Stimulated activated CD8-positive, alpha-beta memory T cell treated with anti-CD3 and anti-CD28 coated beads, Interleukin-12 subunit alpha, Interleukin-12 subunit beta, amount 100 ng/mL, for 1 hour (primary cell): ENCODE measurements around the gene MPZL1.
A peak's percentile ranks its signal among the peaks of the same experiment; 100 is the strongest.
"Not testable (repeated sequence)": the region's sequence is repeated elsewhere in the genome, so short reads cannot be mapped to it uniquely, and the experiment has no call there.

ENCODE experiments used
- DNase-seq: peaks from one replicate; pipeline ENCODE4 v3.0.0-alpha.2; 2020; ENCODE audit warnings: low read depth

The MPZL1 gene

GRCh38 chr1:167781558-167781957, 59.8 kb downstream of the MPZL1 start:
- DNase-seq, result no peak

- no peak for DNase-seq
These were observed 61.2 kb downstream of the MPZL1 start for GRCh38 chr1:167782946-167783345.

- no peak for DNase-seq
These were observed 63.2 kb downstream of the MPZL1 start for GRCh38 chr1:167784876-167785550.

DNA sequence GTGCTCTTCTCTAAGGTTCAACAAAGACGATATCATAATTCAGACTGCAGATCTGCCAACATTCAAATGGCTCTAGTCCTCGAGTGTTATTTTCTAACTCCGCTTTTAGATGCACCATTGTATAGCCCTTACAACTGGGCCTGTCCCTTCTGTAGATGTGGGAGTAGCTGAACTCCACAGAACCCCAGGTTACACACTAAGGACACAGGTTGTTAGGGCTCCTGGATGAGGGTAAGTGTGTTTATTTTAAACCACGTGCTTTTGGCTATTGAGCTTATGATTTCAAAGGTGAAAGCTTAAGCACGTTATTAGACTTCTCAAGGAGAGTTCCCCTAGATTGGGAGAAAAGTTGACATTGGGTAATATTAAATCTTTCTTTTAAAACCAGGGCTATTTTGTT, 64.7 kb downstream of the MPZL1 start:
- DNase-seq, result no peak

GRCh38 chr1:167789501-167789900, 67.7 kb downstream of the MPZL1 start:
- no peak for DNase-seq

- DNase-seq, result no peak
These were observed 68.3 kb downstream of the MPZL1 start for GRCh38 chr1:167790117-167790516.

DNA sequence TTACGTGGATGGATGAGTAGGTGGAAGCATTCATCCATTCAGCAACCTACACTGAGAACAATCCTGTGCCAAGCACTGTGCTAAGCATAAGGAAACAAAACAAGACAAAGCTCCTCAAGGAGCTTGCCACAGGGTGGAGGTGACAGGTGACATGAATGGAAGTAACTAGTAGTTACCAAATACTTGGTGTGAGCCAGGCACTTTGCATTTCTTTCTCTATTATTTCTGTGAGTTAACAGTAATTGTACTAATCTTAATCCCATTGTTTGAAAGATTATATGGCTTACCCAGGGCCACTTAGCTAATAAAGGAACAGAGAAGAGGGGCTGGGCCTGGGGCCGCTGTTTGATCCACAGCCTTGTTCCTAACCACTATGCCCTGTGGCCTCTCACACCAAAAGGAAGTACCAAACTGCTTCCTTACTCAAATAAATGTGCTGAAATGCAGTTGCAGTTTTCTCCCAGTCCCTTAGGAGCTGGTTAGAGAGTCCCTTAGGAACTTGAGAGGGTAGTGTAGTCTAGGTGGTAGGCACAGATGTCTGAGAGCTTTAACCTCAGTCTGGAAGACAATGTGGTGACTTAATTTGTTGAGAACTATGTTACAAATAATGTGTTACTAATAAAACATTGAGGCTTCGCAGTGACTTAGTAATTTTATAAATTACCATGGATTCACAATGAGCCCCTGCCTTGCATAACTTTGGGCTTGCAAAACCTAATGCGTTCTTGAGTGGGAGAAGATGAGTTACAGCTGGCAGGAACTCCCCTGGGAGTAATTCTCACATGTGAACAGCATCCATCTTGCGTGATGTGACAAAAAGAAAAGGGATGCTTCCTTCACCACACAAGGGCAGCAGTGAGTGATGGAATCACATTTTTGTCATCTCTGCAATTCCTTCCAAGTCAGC, 69.8 kb downstream of the MPZL1 start:
- DNase-seq, result no peak

DNA sequence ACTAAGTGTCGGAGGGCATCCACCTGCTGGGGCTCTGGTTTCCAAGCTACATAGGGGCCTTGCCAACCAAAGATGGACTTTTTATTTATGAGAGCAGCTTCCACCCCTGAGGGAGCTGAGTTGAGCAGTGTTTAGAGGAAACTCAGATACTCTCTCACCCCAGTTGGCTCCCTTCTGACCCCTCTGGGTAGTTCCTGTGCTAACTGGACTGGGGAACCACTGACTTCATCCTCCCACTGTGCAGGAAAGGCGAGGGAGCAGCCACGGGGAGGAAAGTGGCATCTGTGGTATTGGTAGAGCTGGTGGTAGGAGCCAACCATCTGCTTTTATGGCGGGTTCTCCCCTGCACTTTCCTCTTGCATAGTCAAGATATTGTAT, 70.4 kb downstream of the MPZL1 start:
- DNase-seq, result no peak

DNA sequence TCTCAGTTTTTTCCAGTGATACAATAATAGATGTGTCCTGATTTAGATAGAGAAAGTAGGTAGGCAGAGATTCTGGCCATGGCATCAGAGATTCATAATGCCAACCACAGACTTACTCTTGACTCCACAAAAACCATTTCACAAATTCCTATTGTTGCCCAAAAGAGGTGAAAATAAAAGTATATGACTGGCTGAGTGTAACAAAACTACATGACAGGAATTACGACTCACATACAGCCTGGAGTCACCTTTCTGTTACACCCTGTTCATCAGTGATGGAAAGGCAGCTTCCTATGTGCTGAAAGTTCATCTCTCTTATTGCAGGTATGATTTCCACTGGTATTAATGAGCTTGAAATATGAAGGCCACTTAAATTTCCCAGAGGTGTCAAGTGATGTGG, 72.3 kb downstream of the MPZL1 start:
- DNase-seq, result no peak

- DNase-seq, result no peak
These were observed 74.3 kb downstream of the MPZL1 start for GRCh38 chr1:167795810-167796740.

GRCh38 chr1:167797015-167797414, 75.2 kb downstream of the MPZL1 start:
- DNase-seq, result no peak

DNA sequence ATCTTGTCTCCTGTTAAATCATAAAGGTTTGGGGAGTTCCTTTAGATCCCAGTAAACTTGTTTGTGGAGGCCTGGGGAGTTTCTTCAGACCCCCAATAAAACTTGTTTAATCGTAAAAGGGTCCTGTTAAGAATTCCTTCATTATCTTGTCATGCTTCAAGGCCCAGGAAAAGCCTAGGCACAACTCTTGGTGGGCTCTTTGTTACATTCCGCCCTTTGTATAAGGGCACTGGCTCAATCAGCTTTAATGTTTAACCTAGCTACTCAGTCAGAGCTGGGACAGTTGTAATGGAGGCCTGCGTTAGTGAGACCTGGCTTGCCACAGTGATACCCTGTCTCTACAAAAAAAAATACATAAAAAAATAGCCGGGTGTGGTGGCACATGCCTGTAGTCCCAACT, 77.2 kb downstream of the MPZL1 start:
- no peak for DNase-seq

DNA sequence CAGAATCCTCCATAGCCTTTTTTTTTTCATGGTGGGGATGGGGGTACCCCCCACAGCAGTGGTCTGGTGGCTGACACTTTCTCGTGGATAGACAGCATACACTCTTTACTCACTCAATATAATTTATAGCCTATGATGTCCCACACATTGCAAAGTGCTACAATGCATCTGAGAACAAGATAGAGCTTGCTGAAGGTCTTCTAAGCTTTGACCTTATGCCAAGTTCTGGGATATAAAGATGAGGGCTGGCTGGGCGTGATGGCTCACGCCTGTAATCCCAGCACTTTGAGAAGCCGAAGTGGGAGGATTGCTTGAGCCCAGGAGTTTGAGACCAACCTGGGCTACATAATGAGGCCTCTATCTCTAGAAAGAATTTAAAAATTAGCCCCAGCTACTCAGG, 78.0 kb downstream of the MPZL1 start:
- DNase-seq, result no peak

DNA sequence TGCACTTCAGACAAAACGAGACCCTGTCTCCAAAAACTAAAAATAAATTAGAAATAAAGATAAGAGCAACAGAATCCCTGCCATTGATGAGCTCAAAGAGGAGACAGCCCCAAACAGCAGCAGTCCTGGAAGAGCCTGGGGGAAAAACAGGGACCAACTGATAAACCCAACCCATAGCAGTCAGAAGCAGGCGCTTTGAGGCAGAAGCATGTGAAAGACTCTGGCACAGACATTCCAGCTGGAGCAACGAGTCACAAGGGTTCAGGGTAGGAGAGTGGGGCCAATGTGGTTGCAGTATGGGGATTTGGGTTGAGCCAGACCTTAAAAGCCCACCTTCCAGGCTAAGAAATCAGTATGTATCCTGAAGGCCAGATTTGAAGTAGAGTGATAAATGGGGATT, 78.5 kb downstream of the MPZL1 start:
- no peak for DNase-seq

- no peak for DNase-seq
These were observed 80.5 kb downstream of the MPZL1 start for GRCh38 chr1:167802235-167802634.

DNA sequence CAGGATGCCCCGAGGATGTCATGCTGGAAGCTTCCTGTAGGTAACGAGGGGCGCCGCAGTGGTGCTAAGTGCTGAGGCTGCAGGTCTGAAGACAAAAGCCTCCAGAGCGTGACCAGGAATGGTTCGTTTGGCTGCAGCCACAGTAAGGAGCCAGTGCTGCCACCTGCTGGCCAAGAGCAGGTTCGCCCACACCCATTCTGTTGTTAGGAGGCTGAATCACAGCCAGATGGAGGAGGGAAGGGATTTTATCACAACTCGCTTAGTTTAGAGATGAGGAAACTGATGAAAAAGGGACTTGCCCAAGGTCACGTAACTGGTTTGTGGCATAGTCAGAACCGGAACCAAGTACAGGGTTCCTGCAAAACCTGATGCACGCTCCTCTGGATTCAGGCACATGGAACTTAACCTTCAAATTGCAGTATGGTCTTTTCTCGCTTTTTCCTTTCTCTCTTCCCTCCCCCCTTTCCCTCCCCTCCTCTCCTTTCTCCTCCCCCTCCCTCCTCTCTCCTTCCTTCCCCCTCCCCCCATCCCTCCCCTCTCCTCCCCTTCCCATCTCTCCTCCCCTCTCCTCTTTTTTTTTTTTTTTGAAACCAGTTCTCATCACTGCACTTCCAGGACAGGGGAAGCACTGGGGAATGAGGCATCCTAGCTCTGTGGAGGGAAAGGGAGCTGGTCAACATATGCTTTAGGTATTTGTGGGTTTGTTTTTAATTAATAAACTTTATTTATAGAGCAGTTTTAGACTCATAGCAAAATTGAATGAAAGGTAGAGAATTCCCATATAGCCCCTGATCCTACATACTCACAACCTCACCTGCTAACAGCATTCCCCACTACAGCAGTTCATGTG, 81.8 kb downstream of the MPZL1 start:
- peak; percentile 74 for DNase-seq

DNA sequence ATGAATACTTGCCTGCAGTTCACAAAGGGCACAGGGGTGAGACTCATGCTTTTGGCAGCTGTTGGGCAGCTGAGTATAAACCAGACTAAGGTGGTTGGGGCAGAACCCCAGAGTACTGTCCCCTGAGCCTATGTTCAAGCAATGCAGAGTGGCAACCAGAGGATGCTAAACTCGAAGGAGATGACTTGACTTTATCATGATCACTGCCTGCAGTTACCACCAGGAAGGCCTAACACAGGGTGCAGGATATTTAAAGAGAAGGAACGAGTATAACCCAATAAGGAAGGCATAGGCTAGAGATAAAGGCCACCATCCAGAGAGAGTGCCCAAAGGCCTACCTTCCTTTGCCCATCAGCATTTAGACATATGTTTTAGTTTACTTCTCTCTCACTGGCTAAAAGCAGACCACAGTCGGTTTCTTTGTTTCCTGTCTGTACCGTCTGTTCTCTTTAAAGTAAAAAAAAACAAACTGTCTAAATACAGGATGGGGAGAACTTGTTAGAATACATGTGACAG, 83.3 kb downstream of the MPZL1 start:
- DNase-seq, result no peak

DNA sequence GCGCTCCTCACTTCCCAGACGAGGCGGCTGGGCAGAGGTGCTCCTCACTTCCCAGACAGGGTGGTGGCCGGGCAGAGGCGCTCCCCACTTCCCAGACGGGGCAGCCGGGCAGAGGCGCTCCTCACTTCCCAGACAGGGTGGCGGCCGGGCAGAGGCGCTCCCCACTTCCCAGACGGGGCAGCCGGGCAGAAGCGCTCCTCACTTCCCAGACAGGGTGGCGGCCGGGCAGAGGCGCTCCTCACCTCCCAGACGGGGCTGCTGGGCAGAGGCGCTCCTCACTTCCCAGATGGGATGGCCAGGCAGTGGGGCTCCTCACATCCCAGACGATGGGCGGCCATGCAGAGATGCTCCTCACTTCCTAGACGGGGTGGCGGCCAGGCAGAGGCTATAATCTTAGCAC, 84.5 kb downstream of the MPZL1 start:
- DNase-seq, result not testable (repeated sequence)

DNA sequence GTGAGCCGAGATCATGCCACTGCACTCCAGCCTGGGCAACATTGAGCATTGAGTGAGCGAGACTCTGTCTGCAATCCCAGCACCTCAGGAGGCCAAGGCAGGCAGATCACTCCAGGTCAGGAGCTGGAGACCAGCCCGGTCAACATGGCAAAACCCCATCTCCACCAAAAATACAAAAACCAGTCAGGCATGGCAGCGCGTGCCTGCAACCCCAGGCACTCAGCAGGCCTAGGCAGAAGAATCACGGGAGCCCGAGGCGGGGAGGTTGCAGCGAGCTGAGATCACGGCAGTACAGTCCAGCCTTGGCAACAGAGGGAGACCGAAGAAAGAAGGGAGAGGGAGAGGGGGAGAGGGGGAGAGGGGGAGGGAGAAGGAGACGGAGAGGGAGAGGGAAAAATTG, 84.9 kb downstream of the MPZL1 start:
- DNase-seq, result not testable (repeated sequence)

DNA sequence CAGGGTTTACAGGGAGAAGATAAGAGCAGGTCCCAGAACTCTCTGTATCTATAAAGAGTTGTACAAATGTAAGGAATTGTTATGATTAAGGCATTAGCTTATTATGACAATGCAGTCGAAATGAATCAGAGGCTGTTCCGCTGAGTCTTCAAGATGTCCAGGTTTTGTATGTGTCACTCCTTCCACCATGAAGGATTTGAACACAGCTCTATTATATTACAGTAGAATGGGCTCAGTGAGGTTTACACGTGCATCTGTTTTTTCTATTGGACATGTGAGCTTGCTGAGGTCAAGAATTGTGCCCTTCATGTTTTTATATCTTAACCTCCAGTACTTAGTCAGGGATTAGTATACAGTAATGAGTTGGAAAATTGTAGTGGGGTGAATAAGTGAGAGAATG, 86.3 kb downstream of the MPZL1 start:
- DNase-seq, result no peak

- DNase-seq, result no peak
These were observed 86.9 kb downstream of the MPZL1 start for GRCh38 chr1:167808690-167809089.
